GM18861 (cell line): ENCODE data around the gene PRKACG.
A peak's percentile ranks its signal among the peaks of the same experiment; 100 is the strongest.
"Not testable (repeated sequence)": the region's sequence is repeated elsewhere in the genome, so short reads cannot be mapped to it uniquely, and the experiment has no call there.

Source experiments
- ATAC-seq: cut with Tn5 transposase; IDR thresholded peaks from one replicate; pipeline ENCODE4 v1.9.1; 2021; ENCODE audit not compliant: unreplicated experiment

The PRKACG gene

DNA sequence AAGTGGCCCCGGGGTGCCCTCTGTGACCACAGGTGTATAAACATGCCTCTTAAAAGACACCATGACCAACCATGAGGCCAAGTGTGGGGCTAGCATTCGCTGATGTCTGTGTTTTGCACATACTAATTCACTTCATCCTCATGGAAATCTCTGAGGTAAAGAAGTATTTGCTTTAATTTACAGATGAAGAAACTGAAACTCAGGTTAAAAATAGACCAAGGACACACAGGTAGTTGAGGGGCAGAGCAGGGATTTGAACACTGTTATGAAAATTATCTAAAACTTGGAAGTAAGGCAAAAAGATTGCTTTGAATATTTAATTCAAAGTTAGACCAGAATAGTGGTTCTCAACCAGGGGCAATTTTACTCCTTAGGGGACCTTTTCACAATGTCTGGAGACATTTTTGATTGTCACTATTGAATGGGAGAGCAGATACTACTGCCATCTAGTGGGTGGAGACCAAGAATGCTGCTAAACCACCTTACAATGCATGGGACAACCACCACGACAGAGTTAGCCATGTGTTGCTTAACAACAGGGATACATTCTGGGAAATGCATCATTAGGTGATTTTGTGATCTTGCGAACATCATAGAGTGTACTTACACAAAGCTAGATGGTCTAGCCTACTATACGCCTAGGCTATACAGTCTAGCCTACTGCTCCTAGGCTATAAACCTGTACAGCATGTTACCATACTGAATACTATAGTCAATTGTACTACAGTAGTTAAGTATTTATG, 13.6 kb upstream of the PRKACG start:
- peak; percentile 71 for ATAC-seq

DNA sequence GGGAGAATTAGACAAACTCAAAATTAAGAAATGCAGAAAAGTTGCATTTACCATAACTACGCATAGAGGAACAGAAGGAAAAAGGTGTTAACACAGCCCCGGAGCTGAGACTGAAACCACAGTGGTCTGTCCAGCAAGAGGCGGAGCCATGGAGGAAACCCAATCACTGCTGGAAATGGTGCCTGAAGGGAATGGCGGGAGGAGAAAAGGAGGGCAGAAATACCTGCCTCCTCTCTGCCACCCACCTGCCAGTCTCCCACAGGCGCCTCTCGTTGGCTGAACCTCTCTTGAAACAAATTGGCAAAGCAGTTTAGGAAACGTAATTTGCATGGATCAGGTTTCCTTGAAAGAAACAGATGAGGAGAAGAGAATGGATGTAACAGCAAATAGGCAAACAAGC, 9.7 kb upstream of the PRKACG start:
- no peak for ATAC-seq

DNA sequence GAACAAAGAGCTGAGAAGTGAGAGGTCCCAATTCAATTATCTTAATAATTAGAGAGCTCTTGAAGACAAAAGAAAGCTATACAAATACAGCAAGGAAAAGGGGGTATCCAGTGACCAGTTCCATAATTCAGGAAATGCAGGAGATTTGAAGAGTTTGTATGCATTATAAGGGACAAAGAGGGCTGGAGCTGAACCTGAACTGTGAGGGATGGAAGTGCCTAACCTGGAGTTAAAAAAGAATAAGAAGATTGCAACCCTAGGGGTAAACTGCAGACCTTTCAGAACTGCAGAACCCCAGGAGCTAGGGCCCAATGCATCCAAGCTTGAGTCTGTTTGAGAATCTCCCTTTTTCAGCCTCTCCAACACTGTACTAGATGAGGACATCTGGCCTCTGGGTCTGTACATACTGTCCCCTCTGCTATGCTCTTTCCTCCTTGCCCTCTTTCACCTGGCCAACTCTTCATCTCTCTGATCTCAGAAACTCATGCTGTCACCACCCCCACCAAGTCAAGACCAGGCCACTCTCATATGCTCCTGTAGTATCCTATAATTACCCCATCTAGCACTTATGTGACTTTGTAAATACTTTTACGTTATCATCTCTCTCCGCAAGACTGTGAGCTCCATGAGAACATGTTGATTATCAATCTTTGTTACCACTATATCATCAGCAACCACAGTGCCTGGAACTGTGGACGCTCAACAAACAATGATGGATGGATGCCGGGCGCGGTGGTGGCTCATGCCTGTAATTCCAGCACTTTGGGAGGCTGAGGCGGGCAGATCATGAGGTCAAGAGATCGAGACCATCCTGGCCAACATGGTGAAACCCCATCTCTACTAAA, 6.6 kb upstream of the PRKACG start:
- ATAC-seq = no peak

DNA sequence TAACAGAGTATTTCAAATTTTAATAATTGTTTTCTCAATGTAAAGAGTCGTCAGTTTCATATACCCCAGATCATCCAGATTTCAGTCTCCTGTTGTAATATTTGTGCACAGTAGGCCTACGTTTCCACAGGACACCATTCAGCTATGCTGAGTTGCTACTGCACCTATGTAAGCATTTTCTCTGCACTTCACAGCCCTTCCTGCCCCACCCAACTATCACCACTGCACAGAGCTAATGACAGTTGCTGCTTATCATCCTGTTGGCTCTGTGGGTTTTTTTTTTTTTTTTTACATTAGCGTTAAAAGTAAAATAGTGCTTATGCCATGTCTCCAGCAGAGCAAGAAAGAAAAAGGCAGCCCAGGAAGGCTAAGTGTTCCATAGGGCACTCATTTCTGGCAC, 5.9 kb upstream of the PRKACG start:
- no peak for ATAC-seq

DNA sequence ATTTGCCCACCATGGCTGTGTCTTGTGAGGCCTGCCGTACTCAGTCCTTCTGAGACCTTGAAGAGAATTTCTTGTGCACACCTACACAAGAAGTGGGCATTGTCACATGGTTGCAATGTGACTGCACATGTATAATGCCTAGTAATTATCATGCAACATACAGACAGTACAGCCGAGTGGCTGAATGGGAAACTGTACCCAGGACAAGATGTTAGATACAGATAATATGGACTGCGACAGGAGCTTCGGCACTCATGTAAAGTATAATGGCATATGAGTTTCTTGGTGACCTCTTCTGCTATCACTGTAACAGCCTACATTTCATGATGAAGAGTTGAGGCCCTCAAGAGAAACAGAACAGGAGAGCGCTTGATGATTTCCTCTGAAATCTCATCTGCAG, 4.8 kb upstream of the PRKACG start:
- ATAC-seq = no peak

DNA sequence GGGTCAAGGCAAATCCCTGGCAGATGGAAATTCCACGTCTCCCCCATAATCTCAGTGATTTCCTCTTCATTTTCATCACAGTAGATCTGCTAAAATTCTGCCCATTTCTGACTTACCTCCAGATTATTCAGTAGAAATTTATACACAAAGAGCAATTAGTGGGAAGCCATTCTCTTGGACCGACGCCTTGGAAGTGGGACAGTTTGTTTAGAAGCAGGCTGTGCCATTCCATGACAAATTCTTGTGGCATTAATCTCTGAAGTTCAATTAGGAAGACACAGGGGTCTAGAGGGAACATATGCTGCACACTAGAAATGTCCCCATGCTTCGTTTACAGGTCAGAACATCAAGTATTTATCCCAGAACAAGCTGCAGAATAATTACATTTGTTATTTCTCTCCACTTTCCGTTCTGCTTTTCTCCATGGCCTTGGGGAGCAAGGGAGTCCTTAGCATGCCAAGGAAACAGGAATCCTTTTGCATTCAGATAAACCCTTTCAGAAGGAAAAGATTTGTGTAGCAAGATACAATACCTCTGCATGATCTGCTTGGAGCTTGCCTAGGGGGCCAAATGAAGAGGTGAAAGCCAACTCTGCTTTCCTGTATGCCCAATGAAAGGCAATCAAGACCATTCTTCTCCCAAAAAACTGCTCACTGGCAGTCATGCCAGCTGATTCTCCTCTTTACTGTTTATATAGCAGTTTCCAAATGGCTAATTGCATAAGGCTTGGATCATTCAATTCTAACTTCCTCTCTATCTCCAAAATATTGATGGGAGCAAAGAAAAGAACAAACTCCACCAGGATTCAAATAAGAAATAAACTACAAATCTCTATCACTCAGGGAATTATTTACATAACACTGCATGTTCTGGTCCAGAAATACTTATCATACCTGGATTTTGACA, 2.5 kb upstream of the PRKACG start:
- no peak for ATAC-seq

DNA sequence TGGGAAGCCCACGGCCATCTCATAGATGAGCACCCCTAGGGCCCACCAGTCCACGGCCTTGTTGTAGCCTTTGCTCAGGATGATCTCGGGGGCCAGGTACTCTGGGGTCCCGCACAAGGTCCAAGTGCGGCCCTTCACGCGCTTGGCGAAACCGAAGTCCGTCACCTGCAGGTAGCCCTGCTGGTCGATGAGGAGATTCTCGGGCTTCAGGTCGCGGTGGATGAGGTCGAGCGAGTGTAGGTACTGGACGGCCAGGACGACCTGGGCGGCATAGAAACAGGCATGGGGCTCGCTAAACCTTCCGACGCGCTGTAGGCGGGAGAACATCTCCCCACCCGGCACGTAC, 558 bp downstream of the PRKACG start:
- ATAC-seq = no peak

DNA sequence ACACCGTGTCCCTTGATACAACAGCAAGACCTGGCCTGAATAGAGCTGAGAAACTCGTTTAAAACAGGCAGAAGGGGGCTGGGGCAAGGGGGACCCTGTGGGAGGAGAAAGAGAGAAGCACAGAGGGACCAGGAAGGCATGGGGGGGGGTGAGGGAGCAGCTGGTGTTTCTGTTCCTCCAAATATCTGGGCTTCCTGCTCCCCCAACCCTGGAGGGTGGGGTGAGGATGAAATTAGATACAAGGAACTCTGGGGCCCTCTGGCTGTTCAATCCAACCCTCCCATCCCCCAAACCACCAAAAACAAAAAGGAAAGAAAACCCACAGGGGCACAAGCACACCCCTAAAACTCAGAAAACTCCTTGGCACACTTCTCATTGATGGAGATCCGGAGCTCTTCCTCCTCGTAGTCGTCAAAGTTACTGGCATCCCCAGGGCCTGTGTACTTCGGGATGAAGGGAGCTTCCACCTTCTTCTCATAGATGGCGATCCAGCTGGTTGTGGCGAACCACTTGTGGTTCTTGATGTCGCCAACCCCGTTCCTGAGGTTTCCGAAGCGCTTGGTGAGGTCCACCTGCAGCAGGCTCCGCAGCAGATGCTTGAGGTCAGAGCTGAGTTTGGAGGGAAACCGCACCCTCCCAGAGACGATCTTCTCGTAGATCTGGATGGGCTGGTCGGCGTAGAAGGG, 1.1 kb downstream of the PRKACG start:
- ATAC-seq = no peak

DNA sequence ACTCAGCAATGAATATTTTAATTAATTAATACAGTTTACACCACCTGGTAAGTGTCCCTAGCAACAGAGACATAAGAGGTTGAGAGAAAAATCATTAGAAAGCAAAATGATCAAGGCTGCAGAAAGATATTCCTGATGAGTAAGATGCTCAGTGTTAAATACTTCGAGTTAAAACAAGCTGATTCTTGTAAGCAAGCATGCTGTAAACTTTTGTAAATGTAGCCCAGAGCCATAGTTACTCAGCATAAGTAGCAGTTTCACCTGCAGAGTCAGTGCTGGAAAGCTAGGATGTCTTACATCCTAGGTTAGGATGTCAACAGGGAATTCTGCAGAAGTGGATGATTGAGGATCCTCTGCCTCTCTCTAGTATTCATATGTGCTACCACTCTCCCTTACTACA, 4.2 kb downstream of the PRKACG start:
- ATAC-seq = no peak

DNA sequence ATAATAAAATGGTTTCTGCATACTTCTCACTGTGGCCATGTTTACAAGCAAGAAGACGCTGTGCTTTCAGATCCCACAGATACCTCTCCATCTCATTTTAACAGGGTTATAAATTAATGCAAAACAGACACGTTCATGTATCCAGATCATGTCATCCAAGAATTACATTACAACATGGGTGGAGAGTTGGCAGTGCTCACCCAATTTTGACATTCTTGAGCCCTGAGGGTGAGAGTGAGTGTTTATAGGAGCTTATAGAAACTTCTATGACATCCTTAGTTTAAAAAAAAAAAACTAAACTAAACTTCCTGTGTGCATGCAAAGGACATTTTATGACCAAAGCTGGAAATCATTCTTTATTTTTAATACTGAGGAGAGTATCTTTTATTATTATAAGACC, 9.1 kb downstream of the PRKACG start:
- no peak for ATAC-seq

DNA sequence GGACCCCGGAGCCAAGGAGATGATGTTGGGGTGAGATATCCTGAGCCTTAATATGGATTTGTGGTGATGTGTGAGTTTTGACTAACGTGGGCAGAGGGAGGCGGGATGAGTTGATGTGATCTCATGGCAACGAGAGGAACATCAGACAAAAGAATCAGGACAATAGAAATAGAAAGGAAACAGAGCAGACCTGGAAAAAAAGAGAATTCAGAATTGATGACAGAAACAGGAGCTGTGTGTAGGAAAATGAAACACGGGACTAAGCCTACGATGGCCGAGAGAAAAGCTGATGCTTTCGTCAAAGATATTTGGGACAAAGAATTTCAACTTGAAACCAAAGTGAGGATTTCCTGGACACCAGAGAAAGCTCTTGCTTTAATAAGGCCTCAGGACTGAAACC, 10.9 kb downstream of the PRKACG start:
- no peak for ATAC-seq

DNA sequence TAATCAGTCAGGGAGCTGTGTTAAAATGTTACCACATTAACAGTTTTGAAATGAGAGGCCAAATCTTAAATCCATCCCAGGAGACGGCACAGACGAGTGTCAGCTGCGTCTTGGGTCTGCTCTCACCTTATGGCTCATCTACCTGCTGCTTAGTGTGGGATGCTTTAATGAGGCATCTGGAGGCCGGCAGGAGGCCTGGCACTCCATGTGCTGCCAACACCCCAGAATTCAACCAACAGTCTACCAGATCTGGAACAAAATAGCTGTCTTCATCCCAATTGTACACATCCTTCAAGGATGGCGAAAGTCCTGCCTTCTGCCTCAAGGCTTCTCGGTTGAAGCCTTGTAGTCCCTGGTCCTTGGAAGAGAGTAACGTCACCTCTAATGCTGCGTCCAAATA, 12.0 kb downstream of the PRKACG start:
- peak; percentile 35 for ATAC-seq

DNA sequence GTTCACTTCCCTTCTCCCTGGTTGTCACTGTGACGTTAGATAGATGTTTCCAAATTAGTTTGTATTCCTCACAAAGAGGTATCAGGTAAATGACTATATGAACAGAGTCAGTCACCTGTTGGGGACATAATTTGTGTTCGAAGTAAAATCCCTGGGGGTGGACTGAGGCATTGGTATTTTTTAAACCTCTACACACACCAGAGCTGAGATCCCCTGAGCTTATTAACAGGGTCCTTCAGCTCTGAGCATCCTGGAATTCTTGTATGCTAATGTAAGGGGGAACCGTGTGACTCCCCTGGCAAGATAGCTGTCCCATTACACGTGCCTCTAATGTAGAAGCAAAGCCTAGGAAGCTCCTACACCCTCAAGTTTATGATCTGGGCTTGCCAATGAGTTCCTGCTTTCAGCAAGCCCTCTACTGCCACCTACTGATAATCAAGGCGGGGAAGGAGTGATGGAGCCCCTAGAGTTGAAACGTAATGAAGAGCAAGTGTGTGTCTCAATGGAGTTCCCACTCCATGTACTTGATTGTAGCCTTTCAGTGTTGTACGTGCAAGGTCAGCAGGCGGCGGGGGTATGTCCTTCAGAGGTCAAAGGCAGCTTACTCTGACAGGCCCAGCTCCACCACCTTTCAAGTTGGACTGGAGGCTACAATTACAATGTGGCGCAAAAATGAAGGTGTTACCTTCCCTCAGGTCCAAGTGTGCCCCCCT, 14.4 kb downstream of the PRKACG start:
- peak; percentile 72 for ATAC-seq

DNA sequence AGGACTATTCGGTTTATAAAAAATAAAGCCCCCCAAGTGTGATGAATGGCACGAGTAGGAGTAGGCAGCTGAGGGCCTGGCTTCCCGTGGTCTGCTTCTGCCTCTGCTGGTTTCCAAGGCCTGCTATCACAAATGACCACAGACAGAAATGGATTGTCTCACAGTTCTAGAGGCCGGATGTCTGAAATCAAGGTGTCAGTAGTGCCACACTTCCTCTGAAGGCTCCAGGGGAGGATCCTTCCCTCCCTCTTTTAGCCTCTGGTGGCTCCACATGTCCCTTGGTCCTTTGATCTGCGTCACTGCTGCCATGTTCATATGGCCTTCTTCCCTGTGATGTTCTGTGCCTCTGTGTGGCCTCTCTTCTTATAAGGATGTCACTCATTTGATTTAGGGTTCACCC, 15.1 kb downstream of the PRKACG start:
- ATAC-seq = no peak

DNA sequence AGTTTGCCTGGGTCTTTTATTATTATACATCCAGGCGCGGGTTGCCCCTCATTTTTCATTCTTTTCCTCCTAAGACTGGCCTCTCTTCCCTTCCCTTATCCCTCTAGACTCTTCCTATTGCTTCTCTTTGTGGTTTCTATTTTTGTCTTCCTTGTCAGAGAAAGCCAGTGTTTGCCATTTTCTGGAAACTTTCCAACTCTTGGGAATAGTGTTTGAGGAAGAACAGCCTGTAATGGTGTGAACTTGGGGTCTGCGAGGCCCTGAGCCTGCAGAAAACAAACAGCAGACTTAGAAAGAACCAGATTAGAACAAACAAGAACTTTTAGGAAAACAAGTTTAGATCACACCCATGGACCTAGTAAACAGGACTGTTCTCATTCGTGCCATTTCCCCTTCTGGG, 15.5 kb downstream of the PRKACG start:
- no peak for ATAC-seq

DNA sequence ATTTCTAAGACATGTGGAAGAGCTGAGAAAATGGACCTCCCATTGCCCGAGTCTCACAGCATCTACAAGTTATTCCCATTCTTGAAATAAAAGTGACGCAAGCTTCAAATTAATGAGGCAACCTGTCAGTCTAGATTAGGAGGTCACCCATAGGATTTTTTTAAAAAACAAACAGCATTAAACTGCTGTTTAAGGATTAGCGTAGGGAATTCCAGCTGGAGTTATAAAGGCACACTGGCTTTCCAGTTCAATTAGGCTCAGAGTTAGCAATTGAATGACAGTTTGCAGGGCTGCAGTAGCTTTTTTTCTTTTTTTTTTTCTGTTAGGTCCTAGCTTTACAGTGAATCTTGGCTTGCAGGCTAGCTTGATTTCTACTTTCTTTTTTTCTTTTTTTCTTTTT, 16.2 kb downstream of the PRKACG start:
- ATAC-seq = no peak

DNA sequence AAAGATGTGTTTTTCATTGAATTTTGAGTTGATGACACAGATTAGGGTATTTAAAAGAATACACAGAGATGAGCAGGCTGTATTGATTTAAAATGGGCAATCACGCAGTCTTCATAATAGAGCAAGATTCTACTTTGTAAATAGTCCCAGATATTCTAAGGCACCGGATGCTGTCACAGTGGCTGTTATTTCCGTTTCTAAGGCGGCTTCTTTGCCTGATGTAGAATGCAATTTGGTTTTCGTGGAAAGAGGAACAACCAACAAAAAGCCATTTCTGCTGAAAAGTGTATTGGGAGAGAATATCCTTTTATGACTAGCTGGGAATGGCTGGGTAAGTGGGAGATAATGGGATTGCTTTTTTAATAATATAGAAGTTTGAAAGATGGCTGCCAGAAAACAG, 17.5 kb downstream of the PRKACG start:
- ATAC-seq = no peak

DNA sequence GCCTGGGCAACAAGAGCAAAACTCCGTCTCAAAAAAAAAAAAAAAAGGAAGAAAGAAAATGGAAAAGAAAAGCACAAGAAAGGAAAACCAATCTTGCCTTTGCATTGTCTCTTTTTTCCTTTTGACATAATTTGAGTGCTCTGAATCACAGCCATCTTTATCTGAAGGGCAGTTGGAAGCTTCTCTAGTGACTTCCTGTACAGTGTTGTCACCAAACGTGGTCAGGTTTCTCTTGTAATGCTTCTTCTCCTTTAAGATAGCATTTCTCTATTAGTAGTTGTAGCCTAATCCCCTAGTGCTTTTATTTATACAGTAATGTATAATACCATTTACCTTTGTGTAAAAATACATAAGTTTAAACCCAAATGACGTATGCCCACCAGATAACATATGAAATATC, 18.1 kb downstream of the PRKACG start:
- ATAC-seq = no peak

DNA sequence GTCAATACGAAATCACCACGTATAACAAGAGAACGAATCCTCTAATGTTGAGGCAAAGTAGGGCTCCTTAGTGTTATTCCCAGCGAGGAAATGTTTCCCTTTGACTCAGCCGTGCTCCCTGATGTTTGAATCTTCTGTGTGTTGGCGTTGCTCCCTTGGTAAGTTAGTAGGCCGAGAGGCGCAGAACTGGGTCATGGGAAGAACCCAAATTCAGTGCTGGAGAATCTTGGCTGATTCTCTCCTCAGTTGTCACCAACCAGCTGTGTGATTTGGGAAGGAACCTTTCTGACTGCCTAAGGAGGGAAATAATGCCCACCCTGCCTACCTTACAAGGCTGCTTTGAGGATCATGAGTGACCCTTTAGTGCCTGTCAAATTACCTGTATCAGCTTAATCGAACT, 22.5 kb downstream of the PRKACG start:
- ATAC-seq = no peak

DNA sequence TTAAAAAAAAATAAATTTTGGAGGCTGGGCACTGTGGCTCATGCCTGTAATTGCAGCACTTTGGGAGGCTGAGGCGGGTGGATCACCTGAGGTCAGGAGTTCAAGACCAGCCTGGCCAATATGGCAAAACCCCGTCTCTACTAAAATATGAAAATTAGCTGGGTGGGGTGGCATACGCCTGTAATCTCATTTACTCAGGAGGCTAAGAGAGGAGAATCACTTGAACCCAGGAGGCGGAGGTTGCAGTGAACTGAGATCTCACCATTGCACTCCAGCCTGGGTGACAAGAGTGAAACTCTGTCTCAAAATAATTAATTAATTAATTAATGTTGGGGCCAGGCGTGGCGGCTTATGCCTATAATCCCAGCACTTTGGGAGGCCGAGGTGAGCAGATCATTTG, 27.0 kb downstream of the PRKACG start:
- not testable (repeated sequence) for ATAC-seq
